A673 (cell line): ENCODE results near the gene SCUBE2. TPM values are rescaled to one million over a fixed set of nuclear protein-coding genes. Genes with fewer than 3 reads are reported as not detected.
"Not testable (repeated sequence)": the region's sequence is repeated elsewhere in the genome, so short reads cannot be mapped to it uniquely, and the experiment has no call there.

ENCODE experiments used
- BruUV-seq: library from RNA; stranded (reverse); fragments of 400-500 nt; replicated peaks from 2 replicates; lab custom pipeline; 2021; lab: Mats Ljungman, UMichigan
- CTCF ChIA-PET: fragments of 300-600 bp; sonication (Branson Sonifier 250); formaldehyde crosslinking; loops from one replicate; lab custom pipeline; 2022; ENCODE audit warnings: antibody characterized with exemption; lab: Charles Lee
- POLR2A ChIA-PET: fragments of 300-600 bp; sonication (Branson Sonifier 250); formaldehyde crosslinking; loops from one replicate; lab custom pipeline; 2022; ENCODE audit warnings: antibody characterized with exemption; ENCODE audit not compliant: low non-redundant PET; lab: Charles Lee
- DNase-seq: peaks from one replicate; pipeline ENCODE4 v3.0.0-alpha.2; 2015; ENCODE audit warnings: low spot score
- H3K27ac ChIP-seq: fragments of 200-600 bp; sonication (generic); 2 replicates; pipeline ENCODE4 v1.5.1; 2016; ENCODE audit warnings: mixed run types, low read depth, mild to moderate bottlenecking, mixed read lengths, antibody characterized with exemption, low read length; ENCODE audit not compliant: poor library complexity, severe bottlenecking
- H3K27me3 ChIP-seq: fragments of 200-600 bp; sonication (generic); replicated peaks from 2 replicates; pipeline ENCODE4 v1.6.1; 2017; ENCODE audit warnings: mixed run types, low read depth, mild to moderate bottlenecking, mixed read lengths, antibody characterized with exemption, low read length; ENCODE audit not compliant: insufficient read depth, poor library complexity
- H3K36me3 ChIP-seq: fragments of 200-600 bp; sonication (generic); 2 replicates; pipeline ENCODE4 v1.6.1; 2016; ENCODE audit warnings: mixed run types, mild to moderate bottlenecking, mixed read lengths, antibody characterized with exemption, low read length; ENCODE audit not compliant: insufficient read depth, poor library complexity, severe bottlenecking
- H3K4me1 ChIP-seq: fragments of 200-600 bp; sonication (generic); 2 replicates; pipeline ENCODE4 v1.6.1; 2017; ENCODE audit warnings: mixed run types, mild to moderate bottlenecking, mixed read lengths, antibody characterized with exemption, low read length; ENCODE audit not compliant: insufficient read depth, poor library complexity, severe bottlenecking
- H3K4me3 ChIP-seq: fragments of 200-600 bp; sonication (generic); 2 replicates; pipeline ENCODE4 v1.5.1; 2016; ENCODE audit warnings: low read depth, mixed run types, mild to moderate bottlenecking, mixed read lengths, low read length; ENCODE audit not compliant: poor library complexity, severe bottlenecking
- H3K9me3 ChIP-seq: fragments of 200-600 bp; sonication (generic); 2 replicates; pipeline ENCODE4 v1.6.1; 2016; ENCODE audit warnings: mixed run types, low read depth, mild to moderate bottlenecking, mixed read lengths, antibody characterized with exemption, low read length; ENCODE audit not compliant: poor library complexity, severe bottlenecking
- CTCF ChIP-seq: fragments of 300-800, 200-600 bp; sonication (generic); conservative IDR thresholded peaks from 2 replicates; pipeline ENCODE4 v1.5.1; 2017; ENCODE audit warnings: low read depth, mild to moderate bottlenecking, antibody characterized with exemption, low read length, moderate library complexity, mixed read lengths
- EZH2 ChIP-seq: fragments of 200-600 bp; sonication (generic); IDR thresholded peaks from 2 replicates; pipeline ENCODE4 v1.6.1; 2017; ENCODE audit warnings: borderline replicate concordance, low read depth, mild to moderate bottlenecking, mixed read lengths, antibody characterized with exemption, low read length; ENCODE audit not compliant: poor library complexity, severe bottlenecking
- intact Hi-C: fragments of 100-400 bp; cut with micrococcal nuclease; formaldehyde crosslinking; loops from one replicate; pipeline ENCODE4 v1.10.0; 2022; ENCODE audit not compliant: unreplicated experiment
- total RNA-seq: library from RNA; stranded (reverse); gene quantifications from 2 replicates; pipeline ENCODE4 v1.2.3, GENCODE V29; 2021

Gene SCUBE2
- total RNA-seq, 1 experiment from 2014 or later = 1.4 TPM

GRCh38 chr11:9104580-9104979 is 13.2 kb upstream of the SCUBE2 start:
- H3K9me3 ChIP-seq = no peaks in the 10 kb centered on the region
- ChIA-PET POLR2A (no interaction called here), CTCF (no interaction called here)
- no peak for TF ChIP-seq CTCF
- TF ChIP-seq EZH2 = no peak
- H3K36me3 ChIP-seq = no peaks in the 10 kb centered on the region
- BruUV-seq = no TSS peak
- no peak overlapping the region for H3K27ac ChIP-seq
- no peak for DNase-seq
- H3K27me3 ChIP-seq = no peaks in the 10 kb centered on the region
- H3K4me3 ChIP-seq = no peak overlapping the region
- intact Hi-C loops = no loop called here
- H3K4me1 ChIP-seq = no peaks in the 10 kb centered on the region

- BruUV-seq = no TSS peak
- TF ChIP-seq CTCF (no peak), EZH2 (no peak)
- CTCF ChIA-PET = no interaction called here
- POLR2A ChIA-PET = no interaction called here
- no peak for DNase-seq
- H3K9me3 ChIP-seq = no peaks in the 10 kb centered on the region
- no peaks in the 10 kb centered on the region for H3K36me3 ChIP-seq
- no peak overlapping the region for H3K27ac ChIP-seq
- intact Hi-C loops = no loop called here
- H3K4me3 ChIP-seq = no peak overlapping the region
- H3K27me3 ChIP-seq = no peaks in the 10 kb centered on the region
- no peaks in the 10 kb centered on the region for H3K4me1 ChIP-seq
Observed at GRCh38 chr11:9103542-9104276, 12.3 kb upstream of the SCUBE2 start.

GRCh38 chr11:9099617-9100016 is 8.2 kb upstream of the SCUBE2 start:
- BruUV-seq = no TSS peak
- H3K4me1 ChIP-seq = no peaks in the 10 kb centered on the region
- CTCF ChIA-PET = no interaction called here

GRCh38 chr11:9098455-9098854 is 7.1 kb upstream of the SCUBE2 start:
- POLR2A ChIA-PET, H3K4me1 ChIP-seq, BruUV-seq, DNase-seq, H3K27ac ChIP-seq, CTCF ChIA-PET, H3K36me3 ChIP-seq, H3K27me3 ChIP-seq, intact Hi-C loops, H3K4me3 ChIP-seq, H3K9me3 ChIP-seq: not testable (repeated sequence)

More at GRCh38 chr11:9099617-9100016, 8.2 kb upstream of the SCUBE2 start:
- Histone ChIP-seq H3K27ac (no peak overlapping the region), H3K4me3 (no peak overlapping the region), H3K27me3 (no peaks in the 10 kb centered on the region), H3K36me3 (no peaks in the 10 kb centered on the region), H3K9me3 (no peaks in the 10 kb centered on the region)
- intact Hi-C loops = no loop called here
- TF ChIP-seq CTCF = no peak
- TF ChIP-seq EZH2 = no peak
- no peak for DNase-seq
- POLR2A ChIA-PET = no interaction called here

- DNase-seq, H3K9me3 ChIP-seq, BruUV-seq, CTCF ChIA-PET, POLR2A ChIA-PET, intact Hi-C loops, H3K36me3 ChIP-seq, H3K4me1 ChIP-seq, H3K4me3 ChIP-seq, H3K27ac ChIP-seq, H3K27me3 ChIP-seq: not testable (repeated sequence)
Observed at GRCh38 chr11:9097186-9097943, 6.0 kb upstream of the SCUBE2 start.
